ENCODE results near the gene TBL1X.

Gene TBL1X

DNA sequence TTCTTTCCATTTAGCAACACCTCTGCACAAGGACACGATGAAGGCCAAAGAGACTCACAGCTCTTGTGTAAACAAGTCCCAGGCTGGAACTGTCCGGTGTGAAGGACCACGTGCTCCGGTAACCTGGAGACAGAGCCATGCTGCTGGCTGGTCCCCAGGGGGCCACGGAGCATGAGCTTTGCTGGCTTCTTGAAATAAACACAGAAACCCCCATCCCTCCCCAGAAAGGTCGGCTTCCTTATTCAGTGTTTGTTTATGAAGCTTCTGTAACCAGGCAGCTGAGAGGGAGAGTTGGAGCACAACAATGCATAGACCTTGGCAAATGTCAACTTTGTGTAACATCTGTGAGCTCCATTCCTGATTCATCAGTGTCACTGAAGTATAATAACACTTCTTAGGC is 191.4 kb downstream of the TBL1X start:
- DNase-seq (ENCODE audit: extremely low spot score) = no peak
- POLR2A ChIA-PET = no interaction called here
- CTCF ChIA-PET = interaction anchor here (0.8 kb wide), 1 partner anchor 9 kb away, joined by 3 read pairs; no protein-coding TSS in a partner anchor
- TF ChIP-seq, protein P1, sequence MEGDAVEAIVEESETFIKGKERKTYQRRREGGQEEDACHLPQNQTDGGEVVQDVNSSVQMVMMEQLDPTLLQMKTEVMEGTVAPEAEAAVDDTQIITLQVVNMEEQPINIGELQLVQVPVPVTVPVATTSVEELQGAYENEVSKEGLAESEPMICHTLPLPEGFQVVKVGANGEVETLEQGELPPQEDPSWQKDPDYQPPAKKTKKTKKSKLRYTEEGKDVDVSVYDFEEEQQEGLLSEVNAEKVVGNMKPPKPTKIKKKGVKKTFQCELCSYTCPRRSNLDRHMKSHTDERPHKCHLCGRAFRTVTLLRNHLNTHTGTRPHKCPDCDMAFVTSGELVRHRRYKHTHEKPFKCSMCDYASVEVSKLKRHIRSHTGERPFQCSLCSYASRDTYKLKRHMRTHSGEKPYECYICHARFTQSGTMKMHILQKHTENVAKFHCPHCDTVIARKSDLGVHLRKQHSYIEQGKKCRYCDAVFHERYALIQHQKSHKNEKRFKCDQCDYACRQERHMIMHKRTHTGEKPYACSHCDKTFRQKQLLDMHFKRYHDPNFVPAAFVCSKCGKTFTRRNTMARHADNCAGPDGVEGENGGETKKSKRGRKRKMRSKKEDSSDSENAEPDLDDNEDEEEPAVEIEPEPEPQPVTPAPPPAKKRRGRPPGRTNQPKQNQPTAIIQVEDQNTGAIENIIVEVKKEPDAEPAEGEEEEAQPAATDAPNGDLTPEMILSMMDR (IDR thresholded peaks at IDR 0.05; ENCODE audit: control extremely low read depth, extremely low read depth, low read depth, missing control alignments) = no peak

DNA sequence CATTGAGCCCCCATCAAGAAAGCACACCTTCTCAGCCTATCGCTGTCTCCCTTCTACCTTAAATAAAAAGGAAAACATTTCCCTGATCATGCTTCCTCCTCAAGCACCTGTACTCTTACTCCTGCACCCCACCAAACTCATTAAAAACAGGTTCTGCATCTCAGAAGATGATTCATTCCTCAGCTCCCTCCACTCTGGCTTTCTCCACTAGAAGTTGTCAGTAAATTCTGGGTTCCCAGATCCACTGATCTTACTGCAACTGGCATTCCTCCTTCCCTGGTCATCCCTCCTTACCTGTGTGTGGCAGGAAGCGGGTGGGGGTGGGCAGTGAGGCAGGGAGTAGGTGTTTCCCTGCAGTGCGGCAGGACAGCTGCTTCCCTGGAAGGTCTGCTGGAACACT is 192.0 kb downstream of the TBL1X start:
- TF ChIP-seq, protein P1 (IDR thresholded peaks at IDR 0.05; ENCODE audit: control extremely low read depth, extremely low read depth, low read depth, missing control alignments) = no peak
- ChIA-PET POLR2A (no interaction called here), CTCF (no interaction called here)
- no peak for DNase-seq (ENCODE audit: extremely low spot score)

DNA sequence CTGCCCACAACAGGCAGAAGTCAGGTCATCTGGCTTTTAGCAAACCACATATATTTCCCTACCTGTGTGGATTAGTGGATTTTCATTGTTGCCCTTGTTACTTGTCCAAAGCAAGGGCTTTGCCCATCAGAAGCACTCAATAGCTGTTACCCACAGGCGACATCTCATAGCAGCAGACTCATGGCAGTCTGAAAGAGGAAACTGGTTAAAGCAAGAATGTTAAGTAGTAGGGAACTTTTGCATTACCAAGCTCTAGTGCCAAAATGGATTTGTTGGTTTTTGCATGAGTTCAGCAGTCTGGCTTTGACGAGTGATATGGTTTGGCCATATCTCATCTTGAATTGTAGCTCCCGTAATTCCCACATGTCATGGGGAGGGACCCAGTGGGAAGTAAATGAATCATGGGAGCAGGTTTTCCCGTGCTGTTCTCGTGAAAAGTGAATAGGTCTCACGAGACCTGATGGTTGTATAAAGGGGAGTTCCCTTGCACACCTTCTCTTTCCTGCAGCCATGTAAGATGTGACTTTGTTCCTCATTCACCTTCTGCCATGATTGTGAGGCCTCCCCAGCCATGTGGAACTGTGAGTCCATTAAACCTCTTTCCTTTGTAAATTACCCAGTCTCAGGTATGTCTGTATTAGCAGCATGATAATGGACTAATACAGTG is 192.9 kb downstream of the TBL1X start:
- DNase-seq (ENCODE audit: extremely low spot score) = no peak
- ChIA-PET POLR2A (no interaction called here), CTCF (no interaction called here)
- TF ChIP-seq, protein P1 (IDR thresholded peaks at IDR 0.05; ENCODE audit: control extremely low read depth, extremely low read depth, low read depth, missing control alignments) = no peak

DNA sequence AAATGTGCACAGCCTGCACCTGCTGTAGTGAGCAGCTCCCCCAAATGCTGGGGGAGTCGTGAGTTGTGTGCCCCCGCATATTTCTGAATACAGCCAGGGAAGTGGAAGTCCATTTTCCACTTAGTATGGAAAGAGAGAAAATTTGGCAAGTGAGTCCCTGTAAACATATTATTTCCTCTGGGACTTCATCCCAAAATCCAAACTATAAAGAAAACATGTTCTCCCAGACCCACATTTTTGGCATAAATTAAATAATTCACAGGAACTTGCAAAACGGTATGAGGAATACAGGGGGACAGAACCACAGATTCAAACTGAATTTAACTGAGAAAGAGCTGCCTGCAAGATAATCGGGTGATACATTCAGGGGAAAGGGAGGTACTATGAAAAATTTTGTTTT is 193.6 kb downstream of the TBL1X start:
- DNase-seq (ENCODE audit: extremely low spot score) = no peak
- ChIA-PET CTCF (no interaction called here), POLR2A (no interaction called here)
- TF ChIP-seq, protein P1 (IDR thresholded peaks at IDR 0.05; ENCODE audit: control extremely low read depth, extremely low read depth, low read depth, missing control alignments) = no peak

DNA sequence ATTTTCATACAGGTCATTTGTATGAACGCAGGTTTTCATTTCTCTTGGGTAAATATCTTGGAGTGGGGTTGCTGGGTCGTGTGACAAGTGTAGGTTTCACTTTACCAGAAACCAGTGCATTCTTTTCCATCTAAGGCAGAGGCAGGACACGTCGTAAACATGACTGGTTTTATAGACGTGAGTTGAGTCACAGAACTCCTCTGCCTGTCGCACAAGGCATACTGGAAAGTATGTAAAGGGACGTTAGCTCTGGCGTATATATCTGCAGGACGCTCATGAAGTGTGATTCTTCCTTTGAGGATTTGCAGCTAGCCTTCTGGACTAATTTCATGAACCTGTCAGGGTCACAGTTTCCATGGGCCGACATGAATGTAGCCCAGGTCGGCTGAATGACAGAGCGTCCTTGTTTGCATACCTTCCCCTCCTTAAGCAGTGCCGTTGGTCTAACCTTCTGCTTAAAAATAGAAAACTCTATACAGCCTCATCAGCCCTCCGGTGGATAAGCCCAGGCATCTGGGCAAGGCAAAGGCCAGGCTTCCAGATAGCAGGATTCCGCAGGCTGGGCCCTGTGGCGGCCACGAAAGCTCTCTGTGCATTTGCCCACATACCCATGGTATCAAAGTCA is 194.8 kb downstream of the TBL1X start:
- TF ChIP-seq, protein P1 (IDR thresholded peaks at IDR 0.05; ENCODE audit: control extremely low read depth, extremely low read depth, low read depth, missing control alignments) = no peak
- ChIA-PET CTCF (no interaction called here), POLR2A (no interaction called here)
- DNase-seq (ENCODE audit: extremely low spot score) = no peak

DNA sequence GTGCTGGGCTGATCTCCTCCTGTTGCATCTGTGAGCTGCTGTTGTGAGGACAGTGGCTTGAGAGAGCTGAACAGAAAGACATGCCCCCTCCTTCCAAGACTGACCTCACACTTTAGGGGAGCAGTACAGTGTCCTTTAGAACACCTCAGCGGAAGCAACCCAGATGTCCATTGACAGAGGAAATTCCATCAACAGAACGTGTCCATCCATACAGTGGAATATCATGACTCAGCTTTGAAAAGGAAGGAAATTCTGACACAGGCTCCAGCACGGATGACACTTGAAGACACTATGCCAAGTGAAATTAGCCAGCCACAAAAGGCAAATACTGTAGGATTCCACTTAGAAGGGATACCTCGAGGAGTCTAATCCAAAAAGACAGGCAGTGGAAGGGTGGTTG is 197.3 kb downstream of the TBL1X start:
- no peak for DNase-seq (ENCODE audit: extremely low spot score)
- TF ChIP-seq, protein P1 (IDR thresholded peaks at IDR 0.05; ENCODE audit: control extremely low read depth, extremely low read depth, low read depth, missing control alignments) = no peak
- ChIA-PET CTCF (no interaction called here), POLR2A (no interaction called here)

Measured in GM10248 (cell line).